Lower lobe of right lung (tissue), 2 donors: ENCODE measurements around the gene TERT. TPM values are rescaled to one million over a fixed set of nuclear protein-coding genes. Genes with fewer than 3 reads are reported as not detected.

Experiments used
- ATAC-seq, 2 donors: fragments of 200-7000 bp; cut with Tn5 transposase; one replicate each; pipeline ENCODE4 v1.9.1; 2020 to 2022; ENCODE audit warnings: mild to moderate bottlenecking in 2 of 2, moderate library complexity in 2 of 2
- DNase-seq: peaks from one replicate; pipeline ENCODE4 v3.0.0-alpha.2; 2020
- H3K27ac ChIP-seq: fragments of 200-600 bp; one replicate; pipeline ENCODE4 v1.8.0; 2022
- H3K27me3 ChIP-seq: fragments of 200-600 bp; one replicate; pipeline ENCODE4 v1.8.0; 2022; ENCODE audit warnings: low read depth
- H3K36me3 ChIP-seq: fragments of 200-600 bp; one replicate; pipeline ENCODE4 v1.8.0; 2022; ENCODE audit warnings: mild to moderate bottlenecking
- H3K4me1 ChIP-seq: fragments of 200-600 bp; one replicate; pipeline ENCODE4 v1.8.0; 2022
- H3K4me3 ChIP-seq: fragments of 200-600 bp; one replicate; pipeline ENCODE4 v1.8.0; 2022; ENCODE audit warnings: mild to moderate bottlenecking
- H3K9me3 ChIP-seq: fragments of 200-600 bp; one replicate; pipeline ENCODE4 v1.8.0; 2022
- CTCF ChIP-seq: fragments of 200-600 bp; IDR thresholded peaks from one replicate; pipeline ENCODE4 v1.8.0; 2022; ENCODE audit warnings: antibody characterized with exemption, mild to moderate bottlenecking
- intact Hi-C: fragments of 100-400 bp; cut with DNase I; formaldehyde crosslinking; loops from one replicate; pipeline ENCODE4 v1.11.0; 2022
- total RNA-seq: library from RNA; stranded (reverse); fragmentation: NEBNext Ultra II Directional; extraction: Animal tissue kit (Norgen Biotek cat#: 25700); gene quantifications from one replicate; pipeline ENCODE4 v1.2.1, GENCODE V29; 2021
- donor health status: DM: no; HTN: yes; CAD: no; lungs with severe emphysema.

The TERT gene
- total RNA-seq, 1 donor from 2014 or later = not detected

- no peak overlapping the region for H3K27ac ChIP-seq
- intact Hi-C loops = no loop called here
- DNase-seq = peak; percentile 35
These were observed 5.1 kb upstream of the TERT start for GRCh38 chr5:1299961-1300360.

GRCh38 chr5:1299511-1299850 is 4.6 kb upstream of the TERT start:
- Histone ChIP-seq H3K27ac (no peak overlapping the region), H3K4me1 (no peaks in the 10 kb centered on the region), H3K4me3 (no peak overlapping the region), H3K27me3 (peaks cover 26% of the 10 kb centered on the region), H3K36me3 (no peaks in the 10 kb centered on the region), H3K9me3 (no peaks in the 10 kb centered on the region)
- intact Hi-C loops = no loop called here
- TF ChIP-seq CTCF = no peak
- ATAC-seq (peak in 1 of 2 donors; percentile 5), DNase-seq (peak; percentile 36)

More at GRCh38 chr5:1299961-1300360, 5.1 kb upstream of the TERT start:
- peaks cover 22% of the 10 kb centered on the region for H3K27me3 ChIP-seq
- no peak for TF ChIP-seq CTCF
- no peaks in the 10 kb centered on the region for H3K36me3 ChIP-seq
- no peaks in the 10 kb centered on the region for H3K4me1 ChIP-seq
- ATAC-seq = no peak
- no peak overlapping the region for H3K4me3 ChIP-seq
- no peaks in the 10 kb centered on the region for H3K9me3 ChIP-seq

GRCh38 chr5:1298723-1299510 is 4.0 kb upstream of the TERT start:
- no peak overlapping the region for H3K4me3 ChIP-seq
- peak; percentile 32 for DNase-seq
- H3K36me3 ChIP-seq = no peaks in the 10 kb centered on the region
- H3K4me1 ChIP-seq = no peaks in the 10 kb centered on the region
- H3K27me3 ChIP-seq = peaks cover 32% of the 10 kb centered on the region
- intact Hi-C loops = no loop called here
- ATAC-seq = no peak
- TF ChIP-seq CTCF = no peak
- H3K27ac ChIP-seq = no peak overlapping the region
- H3K9me3 ChIP-seq = no peaks in the 10 kb centered on the region

- H3K27ac ChIP-seq = no peak overlapping the region
- peak; percentile 33 for DNase-seq
- no peak for ATAC-seq
- H3K36me3 ChIP-seq = no peaks in the 10 kb centered on the region
- no peak for TF ChIP-seq CTCF
- H3K9me3 ChIP-seq = no peaks in the 10 kb centered on the region
- no peaks in the 10 kb centered on the region for H3K4me1 ChIP-seq
- no peak overlapping the region for H3K4me3 ChIP-seq
- H3K27me3 ChIP-seq = peaks cover 40% of the 10 kb centered on the region
- intact Hi-C loops = no loop called here
These were observed 3.2 kb upstream of the TERT start for GRCh38 chr5:1298067-1298551.

GRCh38 chr5:1297243-1297642 is 2.4 kb upstream of the TERT start:
- no peaks in the 10 kb centered on the region for H3K9me3 ChIP-seq
- ATAC-seq = no peak
- no peak for DNase-seq
- H3K4me3 ChIP-seq = no peak overlapping the region
- intact Hi-C loops = no loop called here
- H3K27me3 ChIP-seq = peaks cover 49% of the 10 kb centered on the region
- TF ChIP-seq CTCF = no peak
- no peaks in the 10 kb centered on the region for H3K4me1 ChIP-seq
- H3K36me3 ChIP-seq = no peaks in the 10 kb centered on the region
- no peak overlapping the region for H3K27ac ChIP-seq
